Endometrium (tissue), 2 donors: ENCODE data around the gene PTPN4.

Source experiments
- FAIRE-seq: peaks from 2 replicates; lab custom pipeline; 2012; peaks lifted over from hg19 to GRCh38; lab: Jason Lieb, UNC
- donor health status: control.
- donor health status: control.

PTPN4 gene, protein sequence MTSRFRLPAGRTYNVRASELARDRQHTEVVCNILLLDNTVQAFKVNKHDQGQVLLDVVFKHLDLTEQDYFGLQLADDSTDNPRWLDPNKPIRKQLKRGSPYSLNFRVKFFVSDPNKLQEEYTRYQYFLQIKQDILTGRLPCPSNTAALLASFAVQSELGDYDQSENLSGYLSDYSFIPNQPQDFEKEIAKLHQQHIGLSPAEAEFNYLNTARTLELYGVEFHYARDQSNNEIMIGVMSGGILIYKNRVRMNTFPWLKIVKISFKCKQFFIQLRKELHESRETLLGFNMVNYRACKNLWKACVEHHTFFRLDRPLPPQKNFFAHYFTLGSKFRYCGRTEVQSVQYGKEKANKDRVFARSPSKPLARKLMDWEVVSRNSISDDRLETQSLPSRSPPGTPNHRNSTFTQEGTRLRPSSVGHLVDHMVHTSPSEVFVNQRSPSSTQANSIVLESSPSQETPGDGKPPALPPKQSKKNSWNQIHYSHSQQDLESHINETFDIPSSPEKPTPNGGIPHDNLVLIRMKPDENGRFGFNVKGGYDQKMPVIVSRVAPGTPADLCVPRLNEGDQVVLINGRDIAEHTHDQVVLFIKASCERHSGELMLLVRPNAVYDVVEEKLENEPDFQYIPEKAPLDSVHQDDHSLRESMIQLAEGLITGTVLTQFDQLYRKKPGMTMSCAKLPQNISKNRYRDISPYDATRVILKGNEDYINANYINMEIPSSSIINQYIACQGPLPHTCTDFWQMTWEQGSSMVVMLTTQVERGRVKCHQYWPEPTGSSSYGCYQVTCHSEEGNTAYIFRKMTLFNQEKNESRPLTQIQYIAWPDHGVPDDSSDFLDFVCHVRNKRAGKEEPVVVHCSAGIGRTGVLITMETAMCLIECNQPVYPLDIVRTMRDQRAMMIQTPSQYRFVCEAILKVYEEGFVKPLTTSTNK

DNA sequence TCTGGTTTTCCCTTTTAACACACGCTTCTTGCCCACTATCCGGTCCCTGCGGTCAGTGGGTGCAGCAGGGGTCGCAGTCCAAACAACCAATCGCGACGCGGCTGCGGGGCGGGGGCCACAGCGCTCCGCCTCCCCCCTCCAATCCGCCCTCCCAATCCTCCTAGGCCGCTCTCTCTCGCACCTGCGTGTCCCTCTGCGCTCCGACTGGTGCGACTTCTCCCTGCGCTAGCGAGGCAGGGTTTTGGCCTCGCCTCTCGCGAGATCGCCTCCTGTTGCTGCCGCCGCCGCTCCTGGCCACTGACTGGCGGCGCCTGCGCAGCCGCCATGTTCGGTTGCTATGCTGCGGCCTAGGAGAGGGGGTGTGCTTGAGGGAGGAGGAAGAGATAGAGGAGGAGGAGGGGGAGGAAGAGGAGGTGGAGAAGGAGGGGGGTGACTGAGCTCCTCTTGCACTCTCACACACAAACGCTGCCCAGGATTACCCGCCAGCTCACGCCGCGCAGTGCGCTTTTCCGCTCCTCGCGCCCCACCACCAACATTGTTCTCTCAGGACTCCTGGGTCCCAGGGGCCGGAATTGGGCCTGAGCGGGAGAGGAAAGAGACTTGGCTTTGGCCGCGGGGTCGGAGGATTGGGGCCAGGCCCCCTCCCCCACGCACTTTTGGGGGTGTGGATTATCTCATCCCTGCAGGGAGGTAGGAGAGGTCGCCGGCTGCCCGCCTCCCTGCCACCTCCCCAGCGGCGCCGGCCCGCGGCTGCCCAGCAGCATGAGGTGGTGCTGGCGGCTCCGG is at the start of gene PTPN4:
PTPN4 (plus strand) TSS at position 472 of the 786 bp plus-strand sequence. CDS start 49,932 bp downstream, outside the sequence.
- FAIRE-seq = peak; percentile 89

DNA sequence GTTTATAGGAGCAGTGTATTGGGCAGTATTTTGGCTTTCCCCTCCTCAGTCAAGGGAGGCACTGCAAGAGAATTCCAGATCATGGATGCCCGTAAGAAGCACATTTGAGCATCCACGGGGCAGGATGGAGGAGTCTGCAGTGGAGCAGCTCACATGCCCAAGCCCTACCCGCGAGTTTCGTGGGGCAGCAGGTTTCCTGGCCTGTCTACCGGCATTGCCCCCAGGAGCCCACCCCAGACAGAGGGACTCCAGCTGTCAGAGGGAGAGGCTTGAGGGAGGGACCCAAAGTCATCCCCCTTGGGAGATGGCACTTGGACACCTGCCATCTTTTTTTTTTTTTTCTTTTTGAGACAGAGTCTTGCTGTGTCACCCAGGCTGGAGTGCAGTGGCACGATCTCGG is 49.4 kb upstream of the PTPN4 start:
- FAIRE-seq = no peak

DNA sequence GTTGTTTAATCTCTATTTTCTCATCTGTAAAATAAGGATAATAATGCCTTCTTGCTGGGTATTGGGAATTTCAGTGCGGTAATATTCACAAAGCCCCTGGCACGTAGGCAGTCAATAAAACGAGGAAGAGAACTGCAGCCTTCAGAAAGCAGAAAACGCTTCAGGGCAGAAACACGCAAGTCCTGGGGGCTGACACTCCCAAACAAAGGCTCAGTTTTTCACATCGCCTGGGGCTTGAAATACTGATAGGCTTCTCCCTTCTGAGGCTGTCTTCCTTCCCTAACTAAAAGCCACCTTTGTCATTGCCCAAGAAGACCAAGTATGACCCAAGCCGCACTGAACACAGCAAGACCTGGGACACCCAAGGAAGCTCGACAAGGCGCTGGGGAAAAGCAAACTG is 48.4 kb upstream of the PTPN4 start:
- no peak for FAIRE-seq

DNA sequence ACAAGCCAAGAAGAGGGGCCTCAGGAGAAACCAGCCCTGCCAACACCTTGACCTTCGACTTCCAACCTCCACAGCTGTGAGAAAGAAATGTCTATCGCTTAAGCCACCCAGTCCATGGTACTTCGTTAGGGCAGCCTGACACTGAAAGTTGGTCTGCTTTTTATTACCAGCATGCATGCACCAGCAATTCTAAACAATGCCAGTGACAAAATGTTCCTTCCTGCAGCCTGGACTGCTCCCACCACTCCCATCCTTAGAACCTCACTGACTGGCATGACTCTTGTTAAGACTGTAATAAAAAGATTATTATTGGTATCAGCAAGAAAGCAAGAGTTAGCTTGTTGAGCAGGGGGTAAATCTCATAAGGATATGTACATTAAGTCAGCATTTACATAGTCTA is 47.2 kb upstream of the PTPN4 start:
- FAIRE-seq = no peak

DNA sequence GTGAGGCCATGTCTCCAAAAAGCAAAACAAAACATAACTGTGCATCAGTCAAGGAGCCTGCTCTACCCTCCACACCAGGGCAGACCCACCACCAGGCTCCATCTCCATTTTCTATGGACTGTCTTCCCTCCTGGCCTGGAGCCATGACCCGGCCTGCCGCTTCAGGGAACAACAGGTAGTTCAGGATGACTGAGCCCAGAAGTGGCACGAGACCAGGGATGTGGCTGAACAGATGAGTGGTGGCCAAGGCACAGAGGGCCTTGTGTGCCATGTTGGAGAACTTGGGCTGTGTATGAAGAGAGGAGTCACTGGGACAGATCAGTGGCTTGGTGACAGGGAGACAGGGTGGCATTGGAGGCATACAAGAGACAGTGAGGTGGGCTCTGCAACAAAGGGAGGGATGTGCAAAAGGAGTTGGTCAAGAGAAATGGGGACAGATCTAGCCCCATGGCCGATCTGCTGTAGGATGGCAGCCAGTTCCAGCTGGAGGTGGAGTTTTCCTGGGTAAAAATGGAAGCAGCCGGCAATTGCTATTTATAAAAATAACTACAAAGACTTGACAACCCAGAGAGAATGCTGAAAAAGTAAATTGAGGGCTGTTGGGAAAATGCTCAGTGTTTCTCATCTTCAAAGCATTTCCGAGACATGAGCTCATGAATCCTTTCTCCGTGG is 45.8 kb upstream of the PTPN4 start:
- no peak for FAIRE-seq

DNA sequence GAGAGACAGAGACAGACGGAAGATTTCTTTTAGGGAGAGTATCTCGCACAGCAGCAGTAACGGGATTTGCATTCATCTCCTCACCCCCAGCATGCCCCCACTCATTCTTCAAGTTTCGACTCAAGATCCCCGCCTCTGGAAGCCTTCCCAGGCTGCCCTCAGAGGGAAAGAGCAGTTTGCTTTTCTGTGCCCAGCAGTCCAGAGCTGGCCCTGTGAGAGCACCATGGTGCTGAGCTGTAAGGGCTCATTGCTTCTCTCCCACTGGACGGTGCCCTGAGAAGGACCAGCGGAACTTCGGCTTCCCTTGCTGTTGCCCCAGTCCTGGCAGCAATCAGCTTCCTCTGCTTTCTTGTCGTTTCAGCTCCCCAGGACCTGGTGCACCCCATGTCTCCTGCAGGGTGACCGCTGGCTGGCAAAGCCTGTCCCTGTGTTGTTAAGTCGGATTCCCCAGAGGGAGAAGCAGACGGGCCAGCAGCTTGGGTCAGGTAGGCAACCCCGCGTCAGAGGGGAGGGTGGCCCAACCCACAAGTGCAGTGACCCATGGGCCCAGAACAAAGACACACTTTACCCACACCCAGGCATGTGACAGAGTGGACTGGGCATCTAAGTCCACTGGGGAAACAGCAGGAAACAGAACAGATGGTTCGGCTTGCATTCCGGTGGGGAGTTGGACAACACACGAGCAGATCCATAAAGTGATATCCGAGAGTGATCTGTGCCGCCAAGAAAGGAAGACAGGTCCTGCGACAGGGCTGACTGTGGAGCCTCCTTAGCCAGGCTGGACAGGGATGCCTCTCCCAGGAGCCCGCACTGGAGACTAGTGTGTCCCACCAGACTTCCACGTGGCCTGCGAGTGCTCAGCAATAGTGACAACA is 44.1 kb upstream of the PTPN4 start:
- no peak for FAIRE-seq

DNA sequence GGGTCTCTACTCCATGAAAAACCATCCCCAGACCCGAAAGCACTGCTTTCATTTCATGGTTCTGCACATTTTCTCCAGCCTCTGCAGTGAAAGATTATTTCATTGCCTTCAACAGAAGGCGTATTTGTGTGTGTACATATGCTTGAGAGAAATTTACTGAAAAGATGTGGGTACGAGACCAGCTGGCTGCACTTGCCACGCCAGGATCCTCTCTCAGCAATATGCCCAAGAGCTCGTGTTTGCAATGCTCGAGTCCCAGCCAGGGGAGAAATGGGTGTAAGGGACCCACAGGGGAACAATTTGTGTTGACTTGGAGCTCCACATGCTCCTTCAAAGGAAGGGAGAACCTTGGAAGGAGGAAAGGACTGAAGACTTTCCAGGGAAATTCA is 43.4 kb upstream of the PTPN4 start:
- no peak for FAIRE-seq

DNA sequence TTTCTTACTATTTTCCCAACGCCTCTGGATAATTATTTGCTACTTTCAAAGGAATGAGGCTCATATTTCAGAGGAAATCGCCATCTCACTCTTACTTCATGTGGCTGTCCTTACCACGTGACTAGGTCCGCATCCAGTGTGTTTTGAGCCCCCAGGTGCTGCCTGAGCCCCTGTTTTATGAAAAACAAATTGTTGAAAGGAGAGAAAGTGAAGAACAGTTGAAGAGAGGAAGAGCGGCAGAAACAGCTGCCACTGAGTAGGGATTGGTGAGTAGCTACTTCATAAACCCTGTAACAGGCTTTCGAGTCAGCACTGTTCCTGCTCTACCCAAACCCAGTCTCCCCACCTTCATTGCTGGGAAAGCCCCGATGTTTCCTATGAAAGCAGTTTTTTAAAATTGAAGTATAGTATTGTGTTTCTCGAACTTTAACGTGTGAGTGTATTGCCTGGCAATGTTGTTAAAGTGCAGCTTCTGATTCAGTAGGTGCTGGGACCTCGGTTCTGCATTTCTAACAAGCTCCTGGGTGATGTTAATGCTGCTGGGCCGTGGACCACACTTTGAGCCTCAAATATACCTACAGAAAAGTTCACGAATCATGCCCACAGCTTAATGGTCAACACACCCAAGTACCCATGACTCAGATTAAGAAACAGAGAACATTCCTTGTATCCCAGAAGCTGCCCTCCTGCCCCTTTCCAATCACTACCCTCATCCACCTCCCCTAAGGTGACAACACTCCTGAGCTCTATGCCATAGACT is 41.0 kb upstream of the PTPN4 start:
- no peak for FAIRE-seq

DNA sequence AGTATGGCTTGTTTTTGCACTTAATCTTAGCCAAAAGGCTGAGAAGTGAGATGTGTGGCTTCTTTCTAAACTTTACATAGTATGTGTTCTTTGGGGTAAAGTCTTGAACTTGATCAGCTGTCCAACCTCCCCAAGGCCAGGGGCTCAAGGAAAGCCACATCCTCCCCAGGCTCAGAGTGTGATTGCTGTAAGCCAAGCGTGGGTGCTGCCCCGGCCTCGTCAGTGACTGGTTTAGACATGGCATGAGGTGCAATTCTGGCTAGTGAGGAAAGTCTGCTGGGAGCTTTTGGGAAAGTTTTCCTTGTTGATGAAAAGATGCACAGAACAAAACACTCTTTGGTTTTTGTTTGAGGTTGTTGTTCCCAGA is 40.5 kb upstream of the PTPN4 start:
- FAIRE-seq = no peak

DNA sequence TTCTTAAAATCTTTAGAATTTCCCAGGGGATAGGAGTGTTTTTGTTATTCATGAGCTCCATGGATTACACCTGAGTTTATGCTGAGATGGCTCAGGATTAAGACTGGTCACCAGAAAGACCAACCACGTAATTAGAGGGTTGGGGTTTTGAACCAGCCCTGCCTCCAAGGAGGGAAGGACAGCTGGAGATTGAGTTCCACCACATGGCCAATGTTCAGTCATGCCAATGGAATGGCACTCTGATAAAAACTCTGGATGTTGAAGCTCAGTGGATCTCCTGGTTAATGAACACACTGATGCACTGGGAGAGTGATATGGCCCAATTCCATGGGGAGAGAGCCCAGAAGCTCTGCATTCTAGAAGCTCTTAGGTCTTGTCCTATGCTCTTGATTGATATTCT is 38.7 kb upstream of the PTPN4 start:
- no peak for FAIRE-seq

DNA sequence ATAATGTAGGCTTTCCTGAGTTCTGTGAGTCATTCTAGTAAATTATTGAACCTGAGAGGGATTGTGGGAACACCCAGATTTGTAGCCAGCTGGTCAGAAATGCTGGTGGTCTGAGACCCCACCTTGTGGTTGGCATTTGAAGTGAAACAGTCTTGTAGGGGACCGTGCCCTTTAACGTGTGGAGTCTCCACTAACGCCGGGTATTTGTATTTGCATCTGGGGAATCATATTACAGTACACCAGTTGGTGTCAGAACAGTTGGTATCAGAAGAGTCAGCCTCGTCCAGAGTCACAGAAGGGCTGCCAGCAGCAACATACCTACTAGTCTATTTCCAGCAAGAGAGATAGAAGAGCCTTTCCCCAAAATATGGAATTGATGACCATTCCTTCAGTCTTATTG is 38.3 kb upstream of the PTPN4 start:
- FAIRE-seq = no peak

DNA sequence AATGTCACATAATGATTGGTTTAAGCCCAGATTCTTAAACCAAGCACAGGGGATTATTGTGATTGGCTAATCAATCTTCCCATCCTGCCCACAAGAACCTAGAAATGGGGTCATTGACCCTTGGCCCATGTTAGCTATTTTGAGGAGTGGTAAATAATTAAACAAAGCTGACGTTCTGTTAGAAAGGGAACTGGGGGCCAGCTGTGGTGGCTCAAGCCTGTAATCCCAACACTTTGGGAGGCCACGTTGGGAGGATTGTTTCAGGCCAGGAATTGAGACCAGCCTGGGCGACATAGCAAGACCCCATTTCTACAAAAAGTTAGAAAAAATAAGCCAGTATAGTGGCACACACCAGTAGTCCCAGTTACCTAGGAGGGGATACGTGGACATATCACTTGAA is 37.8 kb upstream of the PTPN4 start:
- FAIRE-seq = no peak

DNA sequence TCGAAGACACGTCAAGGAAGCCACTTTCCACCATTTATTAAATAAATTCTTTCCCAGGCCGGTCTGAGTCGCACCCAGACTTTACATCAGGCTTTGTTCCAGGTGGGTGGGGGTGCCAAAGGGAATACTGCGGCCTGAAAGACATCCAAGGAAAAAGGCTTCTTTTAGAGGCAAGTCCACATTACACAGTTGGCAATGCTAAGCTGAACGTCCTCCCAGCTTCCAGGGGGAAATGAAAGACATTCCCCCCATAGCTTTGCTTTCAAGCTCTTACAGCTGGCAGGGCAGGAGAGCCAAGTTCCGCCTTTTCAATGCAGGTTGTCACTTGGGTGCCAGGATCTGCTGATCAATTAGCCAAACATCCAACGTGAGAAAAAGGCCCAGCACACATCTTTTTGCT is 36.5 kb upstream of the PTPN4 start:
- FAIRE-seq = no peak

DNA sequence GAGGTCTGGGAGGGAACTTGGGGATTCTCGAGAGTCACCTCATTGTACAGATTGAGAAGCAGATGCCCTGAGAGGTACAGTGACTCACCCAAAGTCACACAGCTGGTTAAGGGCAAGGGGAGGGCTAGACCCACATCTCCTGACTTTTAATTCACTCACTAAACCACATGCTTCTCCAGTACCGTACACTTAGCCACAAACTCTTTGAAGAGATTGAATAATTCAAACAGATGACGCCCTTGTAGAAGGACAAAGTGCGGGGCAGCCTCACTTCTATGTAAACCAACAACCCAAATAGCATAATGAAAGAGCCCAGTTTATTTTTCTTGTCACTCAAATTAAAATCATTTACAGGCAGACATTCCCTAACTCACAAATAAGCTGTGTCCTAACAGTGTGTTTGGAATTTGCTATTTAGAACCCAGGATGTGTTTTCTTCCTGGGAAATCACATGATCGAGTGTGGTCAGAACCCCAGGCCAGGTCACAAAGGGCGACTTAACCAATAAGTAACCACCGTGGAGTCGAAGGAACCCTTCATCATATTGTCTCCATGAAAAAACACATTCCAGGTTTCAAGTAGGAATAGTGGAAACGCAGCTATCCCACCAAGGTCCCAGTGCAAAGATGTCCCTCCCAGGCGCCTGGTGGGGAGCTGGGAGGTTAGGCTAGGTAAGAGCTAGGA is 35.8 kb upstream of the PTPN4 start:
- FAIRE-seq = no peak

DNA sequence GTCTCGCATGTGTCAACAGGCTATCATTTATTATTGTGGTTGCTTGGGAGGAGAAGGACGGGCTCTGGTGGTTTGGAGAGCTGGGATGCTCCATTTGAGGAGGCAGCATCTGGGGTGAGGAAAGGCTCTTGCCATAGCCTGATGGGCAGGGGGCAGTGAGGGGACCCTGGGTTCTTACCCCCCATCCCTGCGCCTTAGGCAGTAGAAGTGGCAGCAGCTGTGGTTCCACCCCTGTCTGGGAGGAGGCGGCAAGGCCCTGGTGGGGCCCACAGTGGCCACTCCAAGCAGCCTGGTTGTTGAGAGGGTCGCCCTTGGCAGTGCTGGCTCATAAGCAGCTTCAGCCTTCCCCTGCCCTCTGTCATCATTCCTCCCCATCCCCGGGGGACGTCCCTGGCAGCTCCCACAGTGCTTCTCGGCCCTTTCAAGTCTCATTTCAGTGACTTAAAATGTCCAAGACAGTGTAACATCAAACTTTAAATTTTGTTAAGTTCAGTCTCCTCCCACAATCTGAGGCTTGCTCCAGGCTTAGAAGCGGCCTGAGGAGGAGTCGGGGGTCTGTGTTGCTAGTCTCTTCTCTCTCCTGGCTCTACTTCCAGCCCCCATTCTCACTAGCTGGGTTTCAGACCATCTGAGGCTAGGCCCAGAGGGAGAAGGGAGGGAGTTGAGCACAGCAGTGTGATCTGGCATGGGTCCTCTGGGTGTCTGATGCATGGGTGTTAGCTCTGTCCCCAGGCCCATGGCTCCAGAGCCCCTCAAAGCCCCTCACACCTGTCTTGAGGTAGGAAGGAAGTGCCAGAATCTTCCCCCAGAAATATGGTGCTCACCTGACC is 34.9 kb upstream of the PTPN4 start:
- no peak for FAIRE-seq

DNA sequence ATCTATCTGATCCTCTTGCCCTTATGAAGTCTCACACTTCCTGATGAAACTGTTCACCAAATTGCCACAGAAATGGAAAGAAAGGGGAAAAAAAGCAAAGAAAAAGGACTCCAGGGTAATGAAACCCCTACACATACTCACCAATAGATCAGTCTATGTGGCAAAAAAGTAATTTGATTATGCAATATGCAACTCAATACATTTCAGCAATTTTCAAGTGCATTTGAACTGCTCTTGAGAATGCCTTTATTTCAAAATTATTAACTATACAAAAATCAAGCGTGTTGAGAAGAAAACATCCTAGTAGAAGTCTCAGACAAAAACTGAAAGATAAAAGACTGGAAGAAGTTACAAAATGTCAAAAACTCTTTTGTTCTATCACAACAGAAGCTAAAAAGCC is 32.2 kb upstream of the PTPN4 start:
- no peak for FAIRE-seq

DNA sequence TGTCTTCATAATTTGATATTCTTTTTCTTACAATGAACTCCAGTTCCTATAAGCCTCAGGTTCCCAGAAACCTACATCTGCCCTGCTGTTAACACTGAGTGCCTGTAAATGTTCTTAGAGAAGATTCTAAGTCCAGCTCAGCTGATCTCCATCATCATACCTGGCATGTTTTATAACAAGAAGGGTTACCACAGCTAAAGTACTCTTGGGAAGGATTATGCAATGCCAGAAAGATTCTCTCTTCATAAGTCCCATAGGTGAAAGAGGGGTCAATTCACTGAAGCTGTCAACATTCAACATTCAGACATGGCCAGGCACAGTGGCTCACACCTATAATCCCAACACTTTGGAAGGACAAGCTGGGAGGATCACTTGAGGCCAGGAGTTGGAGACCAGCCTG is 31.3 kb upstream of the PTPN4 start:
- FAIRE-seq = no peak

DNA sequence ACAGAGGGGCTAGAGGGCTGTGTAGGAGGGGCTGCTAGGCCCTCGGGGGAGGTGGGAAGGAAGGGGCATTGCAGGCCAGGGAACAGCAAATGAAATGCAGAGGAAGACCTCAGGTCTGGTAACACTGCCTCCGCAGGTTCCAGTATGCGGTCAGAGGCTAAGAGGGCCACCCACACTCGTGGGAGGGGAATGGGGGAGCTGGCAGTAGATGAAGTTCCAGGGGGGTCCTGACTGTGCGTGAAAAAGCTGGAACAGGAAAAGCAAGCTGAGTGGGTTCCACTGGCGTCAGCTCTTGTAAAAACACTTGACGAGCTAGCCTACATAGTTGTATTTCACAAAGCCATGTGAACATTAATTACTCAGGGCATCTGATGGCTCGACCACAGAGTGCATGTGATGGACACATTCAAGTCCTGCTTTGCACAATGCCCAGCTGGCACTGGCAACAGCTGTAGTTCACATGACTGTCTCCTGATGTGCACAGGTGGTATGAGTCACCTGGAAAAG is 29.0 kb upstream of the PTPN4 start:
- no peak for FAIRE-seq

DNA sequence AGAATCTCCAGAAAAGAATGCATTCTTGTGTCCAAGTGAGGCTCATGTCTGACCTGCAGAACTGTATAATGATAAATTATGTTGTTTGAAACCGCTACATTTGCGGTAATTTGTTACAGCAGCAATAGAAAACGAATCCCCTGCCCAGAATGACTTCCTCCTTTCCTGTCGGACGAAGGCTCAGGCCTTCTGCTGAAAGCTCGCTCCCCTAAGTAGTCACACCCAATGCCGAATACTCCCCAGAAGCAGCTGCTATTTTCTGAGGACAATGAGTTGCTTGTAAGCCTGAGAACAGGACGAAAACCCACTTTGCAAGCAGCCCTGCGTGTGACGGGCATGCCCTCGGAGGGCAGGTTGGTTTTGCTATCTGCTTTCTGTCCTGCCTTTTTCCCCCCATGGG is 27.7 kb upstream of the PTPN4 start:
- no peak for FAIRE-seq
